ENCODE data around the gene VTI1A. TPM values are rescaled to one million over a fixed set of nuclear protein-coding genes. Genes with fewer than 3 reads are reported as not detected.
"Not testable (repeated sequence)": the region's sequence is repeated elsewhere in the genome, so short reads cannot be mapped to it uniquely, and the experiment has no call there.

Gene VTI1A
- total RNA-seq, 4 donors from 2014 or later, result 21.5 to 50.6 (median 37.5) TPM

GRCh38 chr10:112533916-112534315, 86.9 kb downstream of the VTI1A start:
- intact Hi-C loops (cut with DNase I; ENCODE audit: low total_unique reads), result no loop called here
- no peak overlapping the region for H3K4me3 ChIP-seq
- TF ChIP-seq POLR2A (IDR thresholded peaks at IDR 0.05) (no peak), CTCF (IDR thresholded peaks at IDR 0.05) (no peak)

GRCh38 chr10:112535531-112535951, 88.5 kb downstream of the VTI1A start:
- H3K4me3 ChIP-seq, result no peak overlapping the region

More at GRCh38 chr10:112533916-112534315, 86.9 kb downstream of the VTI1A start:
- no peaks in the 10 kb centered on the region for H3K36me3 ChIP-seq
- no peak overlapping the region for H3K27ac ChIP-seq
- no peaks in the 10 kb centered on the region for H3K27me3 ChIP-seq
- H3K9me3 ChIP-seq, result no peaks in the 10 kb centered on the region
- DNase-seq, result no peak
- H3K4me1 ChIP-seq, result no peaks in the 10 kb centered on the region

GRCh38 chr10:112536663-112537062, 89.6 kb downstream of the VTI1A start:
- H3K4me1 ChIP-seq, result no peaks in the 10 kb centered on the region
- H3K36me3 ChIP-seq, result no peaks in the 10 kb centered on the region
- DNase-seq, result no peak
- no peaks in the 10 kb centered on the region for H3K27me3 ChIP-seq
- intact Hi-C loops (cut with DNase I; ENCODE audit: low total_unique reads), result no loop called here
- H3K9me3 ChIP-seq, result no peaks in the 10 kb centered on the region
- no peak for TF ChIP-seq CTCF (IDR thresholded peaks at IDR 0.05)
- TF ChIP-seq POLR2A (IDR thresholded peaks at IDR 0.05), result no peak
- H3K4me3 ChIP-seq, result no peak overlapping the region
- no peak overlapping the region for H3K27ac ChIP-seq

More at GRCh38 chr10:112535531-112535951, 88.5 kb downstream of the VTI1A start:
- no peaks in the 10 kb centered on the region for H3K9me3 ChIP-seq
- DNase-seq, result no peak
- no peak for TF ChIP-seq POLR2A (IDR thresholded peaks at IDR 0.05)
- no peak for TF ChIP-seq CTCF (IDR thresholded peaks at IDR 0.05)
- H3K36me3 ChIP-seq, result no peaks in the 10 kb centered on the region
- no peaks in the 10 kb centered on the region for H3K4me1 ChIP-seq
- intact Hi-C loops (cut with DNase I; ENCODE audit: low total_unique reads), result no loop called here
- H3K27ac ChIP-seq, result no peak overlapping the region
- H3K27me3 ChIP-seq, result no peaks in the 10 kb centered on the region

GRCh38 chr10:112538168-112538567, 91.2 kb downstream of the VTI1A start:
- Histone ChIP-seq H3K4me1 (no peaks in the 10 kb centered on the region), H3K4me3 (no peak overlapping the region), H3K9me3 (no peaks in the 10 kb centered on the region), H3K36me3 (no peaks in the 10 kb centered on the region), H3K27ac (no peak overlapping the region), H3K27me3 (no peaks in the 10 kb centered on the region)
- intact Hi-C loops (cut with DNase I; ENCODE audit: low total_unique reads), result no loop called here
- no peak for DNase-seq
- no peak for TF ChIP-seq CTCF (IDR thresholded peaks at IDR 0.05)
- TF ChIP-seq POLR2A (IDR thresholded peaks at IDR 0.05), result no peak

- Histone ChIP-seq H3K36me3 (no peaks in the 10 kb centered on the region), H3K4me1 (no peaks in the 10 kb centered on the region), H3K27ac (no peak overlapping the region), H3K4me3 (no peak overlapping the region), H3K27me3 (no peaks in the 10 kb centered on the region), H3K9me3 (no peaks in the 10 kb centered on the region)
- TF ChIP-seq POLR2A (IDR thresholded peaks at IDR 0.05) (no peak), CTCF (IDR thresholded peaks at IDR 0.05) (no peak)
- intact Hi-C loops (cut with DNase I; ENCODE audit: low total_unique reads), result no loop called here
- DNase-seq, result no peak
Measured at GRCh38 chr10:112539340-112539739, 92.3 kb downstream of the VTI1A start.

- DNase-seq; H3K27me3 ChIP-seq; intact Hi-C loops (cut with DNase I; ENCODE audit: low total_unique reads); H3K27ac ChIP-seq; H3K36me3 ChIP-seq; H3K4me3 ChIP-seq; H3K9me3 ChIP-seq; H3K4me1 ChIP-seq: not testable (repeated sequence)
Measured at GRCh38 chr10:112542823-112543222, 95.8 kb downstream of the VTI1A start.

Data from uterus (tissue), 4 donors.